Effector memory CD8-positive, alpha-beta T cell (primary cell): ENCODE results near the gene ZNF526.
A peak's percentile ranks its signal among the peaks of the same experiment; 100 is the strongest.
"Not testable (repeated sequence)": the region's sequence is repeated elsewhere in the genome, so short reads cannot be mapped to it uniquely, and the experiment has no call there.

Experiments used
- ATAC-seq: fragments of 150-1000 bp; cut with Tn5 transposase; replicated peaks from 2 replicates; pipeline ENCODE4 v1.10.0; 2021; ENCODE audit warnings: mild to moderate bottlenecking, moderate library complexity
- DNase-seq, 3 experiments: peaks; one replicate each; pipeline ENCODE4 v3.0.0; 2021
- H3K27ac Mint-ChIP-seq, 2 donors: one replicate each; pipeline ENCODE4 v1.8.0; 2022; ENCODE audit warnings: mild to moderate bottlenecking in 2 of 2, mixed read lengths in 2 of 2, moderate library complexity in 2 of 2
- H3K27me3 Mint-ChIP-seq, 2 donors: one replicate each; pipeline ENCODE4 v1.8.0; 2022; ENCODE audit warnings: mixed read lengths in 2 of 2
- H3K36me3 Mint-ChIP-seq: one replicate; pipeline ENCODE4 v1.8.0; 2022; ENCODE audit warnings: mild to moderate bottlenecking, moderate library complexity, mixed read lengths; ENCODE audit not compliant: insufficient read depth
- H3K4me1 Mint-ChIP-seq, 2 donors: one replicate each; pipeline ENCODE4 v1.8.0; 2022; ENCODE audit warnings: low read depth in 2 of 2, mixed read lengths in 2 of 2
- H3K4me3 Mint-ChIP-seq, 2 donors: one replicate each; pipeline ENCODE4 v1.8.0; 2022; ENCODE audit warnings: mild to moderate bottlenecking in 2 of 2, mixed read lengths in 2 of 2, moderate library complexity in 2 of 2
- H3K9me3 Mint-ChIP-seq, 2 donors: one replicate each; pipeline ENCODE4 v1.8.0; 2022; ENCODE audit warnings: mixed read lengths in 2 of 2

The ZNF526 gene

GRCh38 chr19:42255766-42256745 is 35.9 kb downstream of the ZNF526 start:
- peak overlapping the region; percentile 86 to 96 for H3K4me3 Mint-ChIP-seq
- DNase-seq (no peak), ATAC-seq (no peak)
- peaks cover 22 to 24% of the 10 kb centered on the region in 2 donors for H3K4me1 Mint-ChIP-seq
- no peaks in the 10 kb centered on the region for H3K9me3 Mint-ChIP-seq
- peaks cover 18% of the 10 kb centered on the region for H3K36me3 Mint-ChIP-seq
- H3K27me3 Mint-ChIP-seq = no peaks in the 10 kb centered on the region
- H3K27ac Mint-ChIP-seq = peak overlapping the region; percentile 56 to 67

GRCh38 chr19:42257842-42258241 is 37.7 kb downstream of the ZNF526 start:
- not testable (repeated sequence) for H3K27me3 Mint-ChIP-seq, ATAC-seq, DNase-seq, H3K27ac Mint-ChIP-seq, H3K9me3 Mint-ChIP-seq, H3K4me3 Mint-ChIP-seq
- Mint-ChIP-seq H3K4me1 (peaks cover 9 to 10% of the 10 kb centered on the region in 2 donors), H3K36me3 (peaks cover 14% of the 10 kb centered on the region)

GRCh38 chr19:42261763-42262162 is 41.7 kb downstream of the ZNF526 start:
- Mint-ChIP-seq H3K9me3 (no peaks in the 10 kb centered on the region), H3K27ac (no peak overlapping the region), H3K4me3 (no peak overlapping the region), H3K36me3 (no peaks in the 10 kb centered on the region), H3K4me1 (no peaks in the 10 kb centered on the region), H3K27me3 (no peaks in the 10 kb centered on the region)
- ATAC-seq = no peak
- DNase-seq = no peak

DNA sequence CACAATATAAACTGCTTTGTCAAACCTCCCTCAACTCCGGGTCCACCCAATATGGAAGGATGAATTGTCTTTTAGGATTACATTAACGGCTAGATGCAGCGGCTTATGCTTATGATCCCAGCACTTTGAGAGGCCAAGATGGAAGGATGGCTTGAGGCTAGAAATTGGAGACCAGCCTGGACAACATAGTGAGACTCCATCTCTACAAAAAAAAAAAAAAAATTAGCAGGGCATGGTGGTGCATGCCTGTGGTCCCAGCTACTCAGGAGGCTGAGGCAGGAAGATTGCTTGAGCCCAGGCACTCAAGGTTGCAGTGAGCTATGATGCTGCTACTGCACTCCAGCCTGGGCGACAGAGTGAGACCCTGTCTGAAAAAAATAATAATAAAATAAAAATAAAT is 46.0 kb downstream of the ZNF526 start:
- Mint-ChIP-seq H3K36me3 (peaks cover 10% of the 10 kb centered on the region), H3K4me1 (peaks cover 9 to 23% of the 10 kb centered on the region in 2 donors)
- not testable (repeated sequence) for H3K4me3 Mint-ChIP-seq, H3K27me3 Mint-ChIP-seq, ATAC-seq, H3K27ac Mint-ChIP-seq, H3K9me3 Mint-ChIP-seq, DNase-seq

DNA sequence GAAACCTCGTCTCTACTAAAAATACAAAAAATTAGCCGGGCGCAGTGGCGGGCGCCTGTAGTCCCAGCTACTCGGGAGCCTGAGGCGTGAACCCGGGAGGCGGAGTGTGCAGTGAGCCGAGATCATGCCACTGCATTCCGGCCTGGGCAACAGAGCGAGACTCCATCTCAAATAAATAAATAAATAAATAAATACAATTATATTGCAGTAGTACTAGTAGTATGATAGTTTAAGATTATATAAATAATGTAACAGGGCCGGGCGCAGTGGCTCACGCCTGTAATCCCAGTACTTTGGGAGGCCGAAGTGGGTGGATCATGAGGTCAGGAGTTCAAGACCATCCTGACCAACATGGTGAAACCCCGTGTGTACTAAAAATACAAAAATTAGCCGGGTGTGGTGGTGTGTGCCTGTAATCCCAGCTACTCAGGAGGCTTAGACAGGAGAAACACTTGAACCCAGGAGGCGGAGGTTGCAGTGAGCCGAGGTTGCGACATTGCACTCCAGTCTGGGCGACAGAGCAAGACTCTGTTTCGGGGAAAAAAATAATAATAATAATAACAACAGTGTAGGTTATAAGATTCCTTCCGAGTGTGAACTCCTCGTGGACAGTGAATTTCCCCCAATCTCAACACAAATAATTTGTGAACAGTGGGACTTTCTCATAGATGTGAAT is 47.0 kb downstream of the ZNF526 start:
- H3K4me3 Mint-ChIP-seq, H3K27me3 Mint-ChIP-seq, ATAC-seq, H3K9me3 Mint-ChIP-seq, H3K27ac Mint-ChIP-seq, DNase-seq: not testable (repeated sequence)
- Mint-ChIP-seq H3K4me1 (peaks cover 14 to 29% of the 10 kb centered on the region in 2 donors), H3K36me3 (peaks cover 15% of the 10 kb centered on the region)

DNA sequence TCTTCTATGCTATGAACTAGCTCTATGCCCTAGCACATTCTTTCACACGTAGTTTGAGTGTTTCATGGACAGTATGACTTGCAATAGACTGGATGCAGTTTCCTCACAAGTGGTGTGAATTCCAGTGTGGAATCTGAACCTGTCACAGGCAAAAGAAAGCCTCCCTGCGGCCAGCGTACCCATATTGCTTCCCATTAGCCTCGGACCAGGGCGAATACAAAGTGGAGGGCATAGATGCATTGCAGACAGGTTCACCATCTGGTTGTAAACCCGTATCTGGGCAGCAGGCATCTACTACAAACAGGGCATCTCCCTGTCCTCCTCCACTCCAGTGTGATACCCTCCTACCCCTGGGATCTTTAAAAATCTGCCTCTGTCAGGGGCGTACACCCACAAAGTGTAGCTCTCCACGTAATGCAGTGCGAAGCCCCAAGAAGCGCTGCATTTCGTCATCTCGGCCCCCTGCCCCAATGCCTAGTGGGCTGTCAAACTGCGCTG is 47.6 kb downstream of the ZNF526 start:
- ATAC-seq (no peak), DNase-seq (no peak)
- Mint-ChIP-seq H3K9me3 (no peaks in the 10 kb centered on the region), H3K4me3 (no peak overlapping the region), H3K27ac (no peak overlapping the region), H3K27me3 (no peaks in the 10 kb centered on the region), H3K4me1 (peaks cover 14 to 29% of the 10 kb centered on the region in 2 donors), H3K36me3 (peaks cover 20% of the 10 kb centered on the region)

- H3K4me3 Mint-ChIP-seq = no peak overlapping the region
- H3K27ac Mint-ChIP-seq = no peak overlapping the region
- no peaks in the 10 kb centered on the region for H3K9me3 Mint-ChIP-seq
- peaks cover 21% of the 10 kb centered on the region for H3K36me3 Mint-ChIP-seq
- ATAC-seq (peak; percentile 58), DNase-seq (peak in 2 of 3 experiments; percentile 98 to 99)
- H3K4me1 Mint-ChIP-seq = peaks cover 14 to 29% of the 10 kb centered on the region in 2 donors
- no peaks in the 10 kb centered on the region for H3K27me3 Mint-ChIP-seq
Measured at GRCh38 chr19:42268142-42268703, 48.1 kb downstream of the ZNF526 start.

- Mint-ChIP-seq H3K9me3 (no peaks in the 10 kb centered on the region), H3K36me3 (peaks cover 24% of the 10 kb centered on the region), H3K27me3 (no peaks in the 10 kb centered on the region), H3K4me3 (no peak within 1 kb of the TSS), H3K27ac (no peak within 1 kb of the TSS), H3K4me1 (peaks cover 14 to 29% of the 10 kb centered on the region in 2 donors)
- DNase-seq = peak; percentile 98 to 99 (median 98)
- peak; percentile 75 for ATAC-seq
Measured at GRCh38 chr19:42268704-42269477, 48.8 kb downstream of the ZNF526 start, which contains the start of gene CIC. Gene CIC (plus strand): TSS chr19:42269252. CDS start chr19:42271784, 2,532 bp downstream.

DNA sequence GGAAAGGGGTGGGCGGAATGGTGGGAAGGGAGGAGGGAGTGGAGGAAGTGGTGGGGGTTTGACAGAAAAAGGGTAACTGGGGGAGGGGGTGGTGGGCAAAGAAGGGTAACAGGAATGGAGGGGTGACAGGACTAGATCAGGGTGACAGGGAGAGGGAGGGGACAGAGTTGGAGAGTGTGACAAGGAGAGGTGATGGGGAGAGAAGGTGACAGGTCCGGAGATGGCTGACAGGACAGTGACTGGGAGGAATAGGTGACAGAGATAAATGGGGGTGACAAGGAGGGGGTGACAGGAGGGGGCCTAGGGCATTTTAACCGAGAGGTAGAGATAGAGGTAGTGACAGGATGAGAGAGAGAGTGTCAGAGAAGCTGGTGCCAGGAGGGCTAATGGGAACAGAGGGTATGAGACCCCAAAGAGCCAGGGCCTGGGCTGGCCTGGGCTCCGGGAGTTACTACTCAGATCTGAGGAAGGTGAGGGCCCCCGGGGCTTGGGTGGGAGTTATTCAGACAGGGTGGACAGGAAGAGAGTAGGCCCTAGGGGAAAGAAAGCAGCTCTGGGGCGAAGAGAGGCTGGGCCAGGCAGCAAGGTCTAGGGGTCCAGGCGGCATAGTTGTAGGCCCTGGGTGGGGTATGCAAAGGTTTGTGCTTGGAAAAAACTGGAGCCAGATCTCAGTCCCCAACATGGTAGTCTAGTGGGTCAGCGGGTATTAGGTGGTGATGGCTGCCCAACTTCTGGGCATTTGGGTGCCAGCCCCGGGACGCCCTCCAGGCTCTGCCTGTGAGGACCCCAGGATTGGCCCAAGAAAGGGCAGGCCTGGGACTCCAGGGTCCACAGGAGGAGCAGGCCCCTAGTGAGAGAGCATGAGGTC is 49.6 kb downstream of the ZNF526 start:
- peaks cover 19 to 29% of the 10 kb centered on the region in 2 donors for H3K4me1 Mint-ChIP-seq
- H3K36me3 Mint-ChIP-seq = peaks cover 29% of the 10 kb centered on the region
- H3K27ac Mint-ChIP-seq = no peak overlapping the region
- H3K9me3 Mint-ChIP-seq = no peaks in the 10 kb centered on the region
- ATAC-seq (no peak), DNase-seq (no peak)
- H3K4me3 Mint-ChIP-seq = no peak overlapping the region
- no peaks in the 10 kb centered on the region for H3K27me3 Mint-ChIP-seq

DNA sequence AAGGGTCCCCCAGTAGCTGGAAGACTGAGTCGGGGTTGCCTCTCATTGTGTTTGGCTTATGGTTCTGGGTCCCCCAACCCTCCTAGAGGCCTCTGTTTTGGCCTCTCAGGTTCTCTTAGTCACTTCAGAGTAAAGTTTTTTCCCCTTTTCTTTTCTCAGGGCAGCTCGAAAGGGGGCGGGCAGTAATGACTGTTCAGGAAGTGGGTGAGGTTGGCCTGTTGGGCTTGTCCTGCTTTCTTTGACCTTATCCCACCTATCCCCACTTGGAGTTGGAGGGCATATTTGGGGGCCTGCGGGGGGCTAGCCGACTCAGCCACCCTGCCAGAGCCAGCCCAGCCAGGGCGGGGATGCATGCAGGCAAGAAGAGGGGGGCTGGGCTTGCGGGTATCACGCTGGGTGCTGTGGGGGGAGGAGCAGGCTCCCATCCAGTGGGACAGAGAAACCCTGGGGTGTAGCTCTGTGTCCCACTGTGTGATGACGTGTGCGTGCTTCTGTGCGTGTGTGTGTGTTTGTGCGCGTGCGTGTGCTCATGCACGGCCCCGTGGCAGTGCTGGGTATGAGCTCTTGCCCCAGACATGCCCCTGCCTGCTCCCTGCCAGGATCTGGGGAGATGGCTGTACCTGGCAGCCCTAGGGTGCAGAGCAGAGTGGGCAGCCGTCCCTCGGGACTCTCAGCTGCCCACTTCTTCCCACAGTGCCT is 50.4 kb downstream of the ZNF526 start:
- DNase-seq (peak; percentile 68 to 73 (median 73)), ATAC-seq (peak; percentile 23)
- Mint-ChIP-seq H3K4me3 (no peak overlapping the region), H3K36me3 (peaks cover 32% of the 10 kb centered on the region), H3K27ac (no peak overlapping the region), H3K9me3 (no peaks in the 10 kb centered on the region), H3K27me3 (no peaks in the 10 kb centered on the region), H3K4me1 (peaks cover 26 to 34% of the 10 kb centered on the region in 2 donors)

DNA sequence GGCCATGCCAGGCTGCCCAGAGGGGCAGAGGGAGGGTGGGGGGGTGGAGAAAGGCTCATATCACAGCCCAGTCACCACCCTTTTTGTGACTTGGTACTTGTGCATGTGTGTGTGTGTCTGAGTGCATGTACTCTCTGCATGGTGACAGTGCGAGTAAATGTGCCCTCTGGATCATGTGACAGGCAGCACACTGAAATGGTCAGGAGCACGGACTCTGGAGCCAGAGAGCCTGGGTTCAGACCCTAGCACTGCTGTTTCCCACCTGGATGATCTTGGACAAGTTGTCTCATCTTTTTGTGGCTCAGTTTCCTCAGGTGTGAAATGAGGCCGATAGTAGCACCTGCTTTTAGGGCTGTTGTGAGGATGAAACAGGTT is 50.9 kb downstream of the ZNF526 start:
- peaks cover 30 to 38% of the 10 kb centered on the region in 2 donors for H3K4me1 Mint-ChIP-seq
- H3K9me3 Mint-ChIP-seq = no peaks in the 10 kb centered on the region
- no peak for DNase-seq
- no peak for ATAC-seq
- no peaks in the 10 kb centered on the region for H3K27me3 Mint-ChIP-seq
- H3K4me3 Mint-ChIP-seq = no peak overlapping the region
- H3K27ac Mint-ChIP-seq = no peak overlapping the region
- peaks cover 34% of the 10 kb centered on the region for H3K36me3 Mint-ChIP-seq
